ENCODE data around the gene B3GAT1.

The B3GAT1 gene

GRCh38 chr11:134407321-134407828, 4.7 kb downstream of the B3GAT1 start:
- H3K4me3 ChIP-seq (ENCODE audit: low read depth, low read length) = no peak overlapping the region
- DNase-seq (ENCODE audit: low read depth, low spot score) = no peak
- ChIA-PET CTCF (no interaction called here), POLR2A (no interaction called here)
- TF ChIP-seq CTCF (IDR thresholded peaks at IDR 0.05; ENCODE audit: insufficient read depth, low read length, missing control alignments) = no peak

GRCh38 chr11:134406264-134407185, 5.5 kb downstream of the B3GAT1 start:
- ChIA-PET CTCF (no interaction called here), POLR2A (no interaction called here)
- TF ChIP-seq CTCF (IDR thresholded peaks at IDR 0.05; ENCODE audit: insufficient read depth, low read length, missing control alignments) = no peak
- no peak overlapping the region for H3K4me3 ChIP-seq (ENCODE audit: low read depth, low read length)
- DNase-seq (ENCODE audit: low read depth, low spot score) = no peak

- ChIA-PET POLR2A (no interaction called here), CTCF (no interaction called here)
- TF ChIP-seq CTCF (IDR thresholded peaks at IDR 0.05; ENCODE audit: insufficient read depth, low read length, missing control alignments) = no peak
- no peak overlapping the region for H3K4me3 ChIP-seq (ENCODE audit: low read depth, low read length)
- no peak for DNase-seq (ENCODE audit: low read depth, low spot score)
Observed at GRCh38 chr11:134405841-134406240, 6.2 kb downstream of the B3GAT1 start.

GRCh38 chr11:134405436-134405835, 6.6 kb downstream of the B3GAT1 start:
- TF ChIP-seq CTCF (IDR thresholded peaks at IDR 0.05; ENCODE audit: insufficient read depth, low read length, missing control alignments) = no peak
- DNase-seq (ENCODE audit: low read depth, low spot score) = no peak
- POLR2A ChIA-PET = no interaction called here
- H3K4me3 ChIP-seq (ENCODE audit: low read depth, low read length) = no peak overlapping the region
- CTCF ChIA-PET = no interaction called here

- CTCF ChIA-PET = no interaction called here
Observed at GRCh38 chr11:134404575-134405341, 7.3 kb downstream of the B3GAT1 start.

More at GRCh38 chr11:134404575-134405341, 7.3 kb downstream of the B3GAT1 start:
- POLR2A ChIA-PET = no interaction called here
- DNase-seq (ENCODE audit: low read depth, low spot score) = no peak
- no peak for TF ChIP-seq CTCF (IDR thresholded peaks at IDR 0.05; ENCODE audit: insufficient read depth, low read length, missing control alignments)
- no peak overlapping the region for H3K4me3 ChIP-seq (ENCODE audit: low read depth, low read length)
